HepG2 (cell line): ENCODE measurements around the gene TSN. TPM values are rescaled to one million over a fixed set of nuclear protein-coding genes. Genes with fewer than 3 reads are reported as not detected.
A peak's percentile ranks its signal among the peaks of the same experiment; 100 is the strongest.

ENCODE experiments used
- ASH2L ChIP-seq: fragments of 300-600, 200-600 bp; sonication (generic); IDR thresholded peaks from 2 replicates; pipeline ENCODE4 v1.7.0; 2017; ENCODE audit warnings: low read depth, mild to moderate bottlenecking, moderate library complexity, mixed read lengths, low read length; ENCODE audit not compliant: insufficient read length
- CC2D1A ChIP-seq: sonication (generic); formaldehyde crosslinking; IDR thresholded peaks from 2 replicates; pipeline ENCODE4 v1.8.1; 2023; ENCODE audit warnings: mild to moderate bottlenecking, missing genetic modification reagents
- CHD4 ChIP-seq: fragments of 200-600 bp; sonication (generic); IDR thresholded peaks from 2 replicates; pipeline ENCODE4 v1.7.0; 2017; ENCODE audit warnings: mild to moderate bottlenecking, low read length, borderline replicate concordance
- FOSL1 ChIP-seq: sonication (generic); formaldehyde crosslinking; IDR thresholded peaks from 2 replicates; pipeline ENCODE4 v1.9.0; 2021; ENCODE audit warnings: missing genetic modification reagents, borderline replicate concordance
- GATA4 ChIP-seq: sonication (generic); IDR thresholded peaks from 2 replicates; pipeline ENCODE4 v1.6.1; 2016; ENCODE audit warnings: antibody characterized with exemption, low read depth, borderline replicate concordance
- GPN1 ChIP-seq: sonication (generic); formaldehyde crosslinking; IDR thresholded peaks from 2 replicates; pipeline ENCODE4 v1.5.1; 2020; ENCODE audit warnings: missing genetic modification reagents, borderline replicate concordance
- RNF2 ChIP-seq: fragments of 450-650 bp; conservative IDR thresholded peaks from 2 replicates; pipeline ENCODE4 v1.6.1; 2016; ENCODE audit warnings: low read depth
- XRCC5 ChIP-seq: fragments of 200-400 bp; formaldehyde crosslinking; optimal IDR thresholded peaks from 2 replicates; pipeline ENCODE3; 2017; ENCODE audit warnings: mild to moderate bottlenecking, low read length
- YY1 ChIP-seq: IDR thresholded peaks from 2 replicates; pipeline ENCODE4 v1.6.1; 2011; ENCODE audit warnings: low read length, low read depth, moderate library complexity, mild to moderate bottlenecking; ENCODE audit not compliant: insufficient read depth, insufficient replicate concordance
- ZNF207 ChIP-seq: fragments of 450-650 bp; IDR thresholded peaks from 2 replicates; pipeline ENCODE4 v1.6.1; 2016; ENCODE audit warnings: antibody characterized with exemption, borderline replicate concordance
- ZNF264 ChIP-seq: sonication (generic); formaldehyde crosslinking; IDR thresholded peaks from 2 replicates; pipeline ENCODE4 v1.4.0; 2020; ENCODE audit warnings: missing genetic modification reagents
- ZNF343 ChIP-seq: sonication (generic); formaldehyde crosslinking; IDR thresholded peaks from 2 replicates; pipeline ENCODE4 v1.4.0; 2020; ENCODE audit warnings: mild to moderate bottlenecking, missing genetic modification reagents
- ZNF556 ChIP-seq: sonication (generic); formaldehyde crosslinking; IDR thresholded peaks from 2 replicates; pipeline ENCODE4 v1.4.0; 2020; ENCODE audit warnings: mild to moderate bottlenecking, missing genetic modification reagents, borderline replicate concordance
- ZNF768 ChIP-seq: sonication (generic); formaldehyde crosslinking; IDR thresholded peaks from 2 replicates; pipeline ENCODE4 v1.4.0; 2020; ENCODE audit warnings: missing genetic modification reagents
- polyA plus RNA-seq, 8 experiments: library from polyadenylated mRNA; depleted of rRNA in 3 of 8; stranded (reverse) in 7 of 8; unstranded in 1 of 8; fragments of >200 nt; fragmentation: Illumina TruSeq in 4 of 8; extraction: Trizol in 4 of 8; gene quantifications; 2 replicates each; pipeline versions ENCODE4 v1.2.1 to v1.2.3, GENCODE V29; 2011 to 2016; ENCODE audit warnings: low read depth in 4 of 8, missing spikeins in 1 of 8, mixed read lengths in 1 of 8; ENCODE audit not compliant: insufficient read depth in 1 of 8
- total RNA-seq, 5 experiments: library from RNA; depleted of rRNA; stranded (reverse); fragments of >200 nt; fragmentation: Illumina TruSeq; extraction: Trizol; gene quantifications; 2 replicates each; pipeline ENCODE4 v1.2.3, GENCODE V29; 2016; ENCODE audit warnings: low read depth in 1 of 5
- TF ChIP-seq, protein P1 (sequence below): sonication (generic); formaldehyde crosslinking; IDR thresholded peaks from 2 replicates; pipeline ENCODE4 v1.8.0; 2022; ENCODE audit warnings: mild to moderate bottlenecking, missing genetic modification reagents, borderline replicate concordance
- TF ChIP-seq, protein P2 (sequence below): sonication (generic); formaldehyde crosslinking; IDR thresholded peaks from 2 replicates; pipeline ENCODE4 v1.5.0; 2020; ENCODE audit warnings: mild to moderate bottlenecking, low read depth, missing genetic modification reagents, borderline replicate concordance
- TF ChIP-seq, protein P3 (sequence below): sonication (generic); formaldehyde crosslinking; IDR thresholded peaks from 2 replicates; pipeline ENCODE4 v1.5.1; 2020; ENCODE audit warnings: mild to moderate bottlenecking, moderate library complexity, missing genetic modification reagents
- TF ChIP-seq, protein P4 (sequence below): sonication (generic); formaldehyde crosslinking; IDR thresholded peaks from 2 replicates; pipeline ENCODE4 v1.9.0; 2021; ENCODE audit warnings: missing genetic modification reagents, borderline replicate concordance
- TF ChIP-seq, protein P5 (sequence below): sonication (generic); formaldehyde crosslinking; IDR thresholded peaks from 2 replicates; pipeline ENCODE4 v1.5.1; 2020; ENCODE audit warnings: missing genetic modification reagents, mild to moderate bottlenecking, borderline replicate concordance

TSN gene
- total and polyA plus RNA-seq, 2 of the 13 experiments (the other 11 are each of a cell fraction or from before 2014, with no cell fraction given), result 56.4 to 115 TPM

DNA sequence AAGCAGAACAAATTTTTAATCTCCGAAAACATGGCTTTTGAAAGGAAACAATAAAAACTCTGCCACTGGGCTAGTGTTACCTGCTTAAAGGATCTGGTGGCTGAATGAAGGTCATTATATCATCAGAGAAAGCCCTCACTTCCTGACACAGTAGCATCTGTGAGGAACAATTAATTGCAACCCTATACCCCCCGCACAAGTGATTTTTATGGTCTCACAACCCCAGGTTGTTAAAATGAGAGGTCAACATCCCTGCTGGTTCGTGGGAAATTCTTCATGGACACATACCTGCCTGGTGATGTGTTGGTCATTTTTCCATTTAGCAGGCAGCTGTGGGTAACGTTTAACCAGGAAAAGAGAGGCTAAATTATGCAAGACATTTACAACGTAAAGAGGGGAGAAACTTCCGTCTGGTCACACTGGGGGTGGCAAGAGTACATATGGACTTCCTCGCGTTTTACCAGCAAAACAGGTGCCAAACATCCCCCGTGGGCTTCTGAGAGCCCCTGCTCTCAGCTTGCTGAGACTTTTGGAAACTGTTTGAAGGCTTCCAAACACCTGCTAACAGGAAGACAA, 48.0 kb upstream of the TSN start (continued):
- TF ChIP-seq YY1, result no peak
- no peak for TF ChIP-seq CHD4
- TF ChIP-seq, protein P1, sequence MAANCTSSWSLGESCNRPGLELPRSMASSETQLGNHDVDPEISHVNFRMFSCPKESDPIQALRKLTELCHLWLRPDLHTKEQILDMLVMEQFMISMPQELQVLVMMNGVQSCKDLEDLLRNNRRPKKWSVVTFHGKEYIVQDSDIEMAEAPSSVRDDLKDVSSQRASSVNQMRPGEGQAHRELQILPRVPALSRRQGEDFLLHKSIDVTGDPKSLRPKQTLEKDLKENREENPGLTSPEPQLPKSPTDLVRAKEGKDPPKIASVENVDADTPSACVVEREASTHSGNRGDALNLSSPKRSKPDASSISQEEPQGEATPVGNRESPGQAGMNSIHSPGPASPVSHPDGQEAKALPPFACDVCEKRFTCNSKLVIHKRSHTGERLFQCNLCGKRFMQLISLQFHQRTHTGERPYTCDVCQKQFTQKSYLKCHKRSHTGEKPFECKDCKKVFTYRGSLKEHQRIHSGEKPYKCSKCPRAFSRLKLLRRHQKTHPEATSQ (CRISPR knock-in tag), result no peak
- TF ChIP-seq ZNF207, result no peak
- TF ChIP-seq GATA4, result no peak
- no peak for TF ChIP-seq ZNF768 (CRISPR knock-in tag)
- no peak for TF ChIP-seq FOSL1 (CRISPR knock-in tag)
- TF ChIP-seq, protein P2, sequence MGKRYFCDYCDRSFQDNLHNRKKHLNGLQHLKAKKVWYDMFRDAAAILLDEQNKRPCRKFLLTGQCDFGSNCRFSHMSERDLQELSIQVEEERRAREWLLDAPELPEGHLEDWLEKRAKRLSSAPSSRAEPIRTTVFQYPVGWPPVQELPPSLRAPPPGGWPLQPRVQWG, result no peak
- no peak for TF ChIP-seq ZNF556 (CRISPR knock-in tag)
- TF ChIP-seq, protein P3, sequence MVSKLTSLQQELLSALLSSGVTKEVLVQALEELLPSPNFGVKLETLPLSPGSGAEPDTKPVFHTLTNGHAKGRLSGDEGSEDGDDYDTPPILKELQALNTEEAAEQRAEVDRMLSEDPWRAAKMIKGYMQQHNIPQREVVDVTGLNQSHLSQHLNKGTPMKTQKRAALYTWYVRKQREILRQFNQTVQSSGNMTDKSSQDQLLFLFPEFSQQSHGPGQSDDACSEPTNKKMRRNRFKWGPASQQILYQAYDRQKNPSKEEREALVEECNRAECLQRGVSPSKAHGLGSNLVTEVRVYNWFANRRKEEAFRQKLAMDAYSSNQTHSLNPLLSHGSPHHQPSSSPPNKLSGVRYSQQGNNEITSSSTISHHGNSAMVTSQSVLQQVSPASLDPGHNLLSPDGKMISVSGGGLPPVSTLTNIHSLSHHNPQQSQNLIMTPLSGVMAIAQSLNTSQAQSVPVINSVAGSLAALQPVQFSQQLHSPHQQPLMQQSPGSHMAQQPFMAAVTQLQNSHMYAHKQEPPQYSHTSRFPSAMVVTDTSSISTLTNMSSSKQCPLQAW (CRISPR knock-in tag), result peak; percentile 68; the same call in 1 of the 2 replicates
- TF ChIP-seq, protein P4, sequence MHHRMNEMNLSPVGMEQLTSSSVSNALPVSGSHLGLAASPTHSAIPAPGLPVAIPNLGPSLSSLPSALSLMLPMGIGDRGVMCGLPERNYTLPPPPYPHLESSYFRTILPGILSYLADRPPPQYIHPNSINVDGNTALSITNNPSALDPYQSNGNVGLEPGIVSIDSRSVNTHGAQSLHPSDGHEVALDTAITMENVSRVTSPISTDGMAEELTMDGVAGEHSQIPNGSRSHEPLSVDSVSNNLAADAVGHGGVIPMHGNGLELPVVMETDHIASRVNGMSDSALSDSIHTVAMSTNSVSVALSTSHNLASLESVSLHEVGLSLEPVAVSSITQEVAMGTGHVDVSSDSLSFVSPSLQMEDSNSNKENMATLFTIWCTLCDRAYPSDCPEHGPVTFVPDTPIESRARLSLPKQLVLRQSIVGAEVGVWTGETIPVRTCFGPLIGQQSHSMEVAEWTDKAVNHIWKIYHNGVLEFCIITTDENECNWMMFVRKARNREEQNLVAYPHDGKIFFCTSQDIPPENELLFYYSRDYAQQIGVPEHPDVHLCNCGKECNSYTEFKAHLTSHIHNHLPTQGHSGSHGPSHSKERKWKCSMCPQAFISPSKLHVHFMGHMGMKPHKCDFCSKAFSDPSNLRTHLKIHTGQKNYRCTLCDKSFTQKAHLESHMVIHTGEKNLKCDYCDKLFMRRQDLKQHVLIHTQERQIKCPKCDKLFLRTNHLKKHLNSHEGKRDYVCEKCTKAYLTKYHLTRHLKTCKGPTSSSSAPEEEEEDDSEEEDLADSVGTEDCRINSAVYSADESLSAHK, result no peak
- no peak for TF ChIP-seq RNF2
- TF ChIP-seq, protein P5, sequence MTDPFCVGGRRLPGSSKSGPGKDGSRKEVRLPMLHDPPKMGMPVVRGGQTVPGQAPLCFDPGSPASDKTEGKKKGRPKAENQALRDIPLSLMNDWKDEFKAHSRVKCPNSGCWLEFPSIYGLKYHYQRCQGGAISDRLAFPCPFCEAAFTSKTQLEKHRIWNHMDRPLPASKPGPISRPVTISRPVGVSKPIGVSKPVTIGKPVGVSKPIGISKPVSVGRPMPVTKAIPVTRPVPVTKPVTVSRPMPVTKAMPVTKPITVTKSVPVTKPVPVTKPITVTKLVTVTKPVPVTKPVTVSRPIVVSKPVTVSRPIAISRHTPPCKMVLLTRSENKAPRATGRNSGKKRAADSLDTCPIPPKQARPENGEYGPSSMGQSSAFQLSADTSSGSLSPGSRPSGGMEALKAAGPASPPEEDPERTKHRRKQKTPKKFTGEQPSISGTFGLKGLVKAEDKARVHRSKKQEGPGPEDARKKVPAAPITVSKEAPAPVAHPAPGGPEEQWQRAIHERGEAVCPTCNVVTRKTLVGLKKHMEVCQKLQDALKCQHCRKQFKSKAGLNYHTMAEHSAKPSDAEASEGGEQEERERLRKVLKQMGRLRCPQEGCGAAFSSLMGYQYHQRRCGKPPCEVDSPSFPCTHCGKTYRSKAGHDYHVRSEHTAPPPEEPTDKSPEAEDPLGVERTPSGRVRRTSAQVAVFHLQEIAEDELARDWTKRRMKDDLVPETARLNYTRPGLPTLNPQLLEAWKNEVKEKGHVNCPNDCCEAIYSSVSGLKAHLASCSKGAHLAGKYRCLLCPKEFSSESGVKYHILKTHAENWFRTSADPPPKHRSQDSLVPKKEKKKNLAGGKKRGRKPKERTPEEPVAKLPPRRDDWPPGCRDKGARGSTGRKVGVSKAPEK (CRISPR knock-in tag), result no peak
- no peak for TF ChIP-seq ZNF264 (CRISPR knock-in tag)
- TF ChIP-seq ASH2L, result no peak
- TF ChIP-seq GPN1, result no peak
- no peak for TF ChIP-seq CC2D1A (CRISPR knock-in tag)
- no peak for TF ChIP-seq ZNF343 (CRISPR knock-in tag)
- TF ChIP-seq XRCC5, result no peak
